Fibroblast of mammary gland (primary cell): ENCODE data around the gene RXFP2.
A peak's percentile ranks its signal among the peaks of the same experiment; 100 is the strongest.

Experiments
- DNase-seq: peaks from one replicate; pipeline ENCODE4 v3.0.0-alpha.2; 2010; ENCODE audit warnings: low read depth
- H3K4me3 ChIP-seq: 2 replicates; pipeline ENCODE4 v1.5.1; 2011; ENCODE audit warnings: low read depth, mild to moderate bottlenecking, low read length, moderate library complexity; ENCODE audit not compliant: control insufficient read depth
- TF ChIP-seq, protein P1 (sequence below): conservative IDR thresholded peaks from 2 replicates; pipeline ENCODE4 v1.5.1; 2011; ENCODE audit warnings: low read depth, low read length, inconsistent platforms; ENCODE audit not compliant: control insufficient read depth, insufficient read depth

The RXFP2 gene

DNA sequence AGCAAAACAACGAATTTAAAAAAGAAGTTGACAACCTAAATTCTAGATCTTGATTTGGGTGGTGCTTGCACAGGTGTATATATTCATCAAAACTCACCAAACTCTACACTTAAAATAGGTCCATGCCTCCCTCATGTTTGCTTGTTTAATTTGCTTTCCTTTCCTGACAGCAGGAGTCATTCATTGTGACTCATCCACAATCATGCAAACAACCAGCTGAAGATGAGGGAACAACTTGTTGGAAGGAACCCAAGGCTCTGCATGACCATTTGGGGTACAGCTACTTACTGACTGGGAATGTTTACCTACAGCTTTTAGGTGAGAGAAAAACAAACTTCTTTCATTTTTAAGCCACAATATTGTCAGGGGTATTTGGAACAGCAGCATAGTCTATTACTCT is 96.6 kb downstream of the RXFP2 start:
- TF ChIP-seq, protein P1, sequence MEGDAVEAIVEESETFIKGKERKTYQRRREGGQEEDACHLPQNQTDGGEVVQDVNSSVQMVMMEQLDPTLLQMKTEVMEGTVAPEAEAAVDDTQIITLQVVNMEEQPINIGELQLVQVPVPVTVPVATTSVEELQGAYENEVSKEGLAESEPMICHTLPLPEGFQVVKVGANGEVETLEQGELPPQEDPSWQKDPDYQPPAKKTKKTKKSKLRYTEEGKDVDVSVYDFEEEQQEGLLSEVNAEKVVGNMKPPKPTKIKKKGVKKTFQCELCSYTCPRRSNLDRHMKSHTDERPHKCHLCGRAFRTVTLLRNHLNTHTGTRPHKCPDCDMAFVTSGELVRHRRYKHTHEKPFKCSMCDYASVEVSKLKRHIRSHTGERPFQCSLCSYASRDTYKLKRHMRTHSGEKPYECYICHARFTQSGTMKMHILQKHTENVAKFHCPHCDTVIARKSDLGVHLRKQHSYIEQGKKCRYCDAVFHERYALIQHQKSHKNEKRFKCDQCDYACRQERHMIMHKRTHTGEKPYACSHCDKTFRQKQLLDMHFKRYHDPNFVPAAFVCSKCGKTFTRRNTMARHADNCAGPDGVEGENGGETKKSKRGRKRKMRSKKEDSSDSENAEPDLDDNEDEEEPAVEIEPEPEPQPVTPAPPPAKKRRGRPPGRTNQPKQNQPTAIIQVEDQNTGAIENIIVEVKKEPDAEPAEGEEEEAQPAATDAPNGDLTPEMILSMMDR, result no peak
- no peak overlapping the region for H3K4me3 ChIP-seq
- DNase-seq, result peak; percentile 87

DNA sequence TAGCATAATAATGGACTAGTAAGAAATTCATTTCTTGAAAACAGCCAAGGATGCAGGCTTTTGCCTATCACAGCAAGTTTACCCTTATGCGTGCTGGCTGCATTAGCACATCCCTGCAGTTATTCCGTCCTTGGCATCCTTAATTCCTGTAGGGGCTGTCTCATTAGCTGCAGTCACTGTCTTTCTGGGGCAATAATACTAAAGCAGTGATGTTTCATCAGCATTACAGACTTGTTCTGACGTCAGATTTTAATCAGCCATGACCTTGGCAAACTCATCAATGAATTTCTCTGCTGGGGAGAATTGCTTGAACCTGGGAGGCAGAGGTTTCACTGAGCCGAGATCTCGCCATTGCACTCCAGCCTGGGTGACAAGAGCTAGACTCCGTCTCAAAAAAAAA is 103.7 kb downstream of the RXFP2 start:
- TF ChIP-seq, protein P1, result no peak
- peak; percentile 45 for DNase-seq
- no peak overlapping the region for H3K4me3 ChIP-seq

DNA sequence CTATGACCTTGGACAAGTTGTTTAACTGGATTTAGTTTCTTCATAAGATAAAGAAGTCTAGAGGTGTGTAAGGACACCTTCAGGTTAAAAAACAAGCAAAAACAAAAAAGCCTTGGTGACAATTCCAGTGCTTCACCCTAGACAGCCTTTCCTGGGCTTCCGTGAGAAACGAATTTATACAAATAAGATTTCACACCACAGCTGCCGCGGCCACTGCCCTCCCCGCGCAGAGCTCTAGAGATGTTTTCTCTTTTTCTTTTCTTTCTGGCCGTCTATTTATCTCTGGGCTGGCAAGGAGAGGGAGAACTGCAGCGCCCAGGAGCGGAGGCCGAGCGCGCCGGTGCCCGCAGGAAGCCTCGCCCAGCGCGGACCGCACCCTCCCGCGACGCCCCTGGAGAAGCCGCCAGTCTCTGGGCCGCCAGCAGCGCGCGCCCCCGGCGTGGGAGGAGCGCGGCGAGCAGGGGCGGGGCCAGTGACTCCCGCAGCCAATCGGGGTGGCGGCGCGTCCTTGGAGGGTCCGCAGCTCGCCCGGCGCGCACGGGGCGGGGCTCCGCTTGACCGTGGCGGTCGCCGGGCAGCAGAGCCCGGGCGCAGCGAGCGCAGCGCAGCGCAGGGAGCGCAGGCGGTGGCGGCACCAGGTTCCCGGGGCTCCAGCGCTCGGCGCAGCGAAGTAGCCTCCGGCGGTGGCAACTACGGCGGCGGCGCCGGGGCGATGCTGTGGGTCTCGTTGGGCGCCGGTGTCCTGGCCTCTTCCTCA is 107.0 kb downstream of the RXFP2 start:
- peak overlapping the region; percentile 61 for H3K4me3 ChIP-seq
- peak; percentile 77 for DNase-seq
- TF ChIP-seq, protein P1, result no peak

DNA sequence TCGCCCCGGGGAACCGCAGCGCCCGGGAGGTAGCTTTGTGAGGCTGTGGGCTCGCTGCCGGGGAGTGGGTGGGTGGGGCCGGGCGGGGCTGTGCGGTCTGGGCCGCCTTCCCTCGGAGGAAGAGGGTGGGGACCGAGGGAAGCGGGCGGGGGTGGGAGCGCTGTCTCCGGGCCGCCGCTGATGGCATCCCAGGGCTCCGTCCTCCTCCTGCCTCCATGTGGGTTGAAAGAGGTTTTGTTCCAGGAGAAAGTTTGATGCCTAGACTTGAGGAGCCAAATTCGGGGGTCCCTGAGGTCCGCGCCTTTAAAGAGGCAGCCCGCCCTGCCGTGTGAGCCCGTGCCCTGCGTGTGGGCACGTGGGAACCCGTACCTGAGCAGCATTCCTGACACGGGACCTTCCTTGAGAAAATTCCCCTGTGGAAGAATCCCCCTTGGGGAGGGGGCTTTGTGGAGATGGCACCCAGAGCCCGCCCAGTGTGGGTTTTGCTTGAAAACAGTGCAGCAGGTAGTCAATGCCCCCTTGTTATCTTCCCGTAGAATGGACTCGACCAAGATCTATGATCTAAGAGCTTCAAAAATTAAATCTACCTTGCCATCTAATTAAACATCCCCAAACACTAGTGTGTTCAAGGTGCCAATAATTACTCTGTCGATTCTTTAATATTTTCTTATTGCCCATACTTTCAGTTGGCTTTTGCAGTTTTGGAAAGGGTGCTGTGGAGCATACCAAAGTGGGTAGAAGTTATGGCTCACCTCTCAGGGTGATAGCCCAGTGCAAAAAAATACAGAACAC is 107.8 kb downstream of the RXFP2 start:
- peak; percentile 8 for DNase-seq
- H3K4me3 ChIP-seq, result peak overlapping the region; percentile 53
- TF ChIP-seq, protein P1, result no peak

DNA sequence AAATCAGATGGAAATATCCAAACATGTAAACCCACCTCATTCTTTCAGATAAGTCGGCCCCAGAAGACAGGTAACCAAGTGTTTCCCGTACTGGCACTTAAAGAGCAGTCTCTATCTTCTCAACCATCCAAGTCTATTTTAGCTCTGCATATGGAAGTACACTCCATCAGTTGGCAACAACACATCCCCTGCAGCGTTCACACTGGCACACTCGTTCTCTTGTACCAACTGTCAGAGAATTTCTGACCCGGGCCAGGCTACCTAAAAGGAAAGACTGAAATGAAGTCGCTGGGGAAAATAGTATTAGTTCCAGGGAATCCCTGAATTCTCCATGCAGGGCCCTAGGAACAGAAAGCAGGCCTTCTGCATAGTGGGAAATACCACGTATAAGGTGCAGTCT is 109.3 kb downstream of the RXFP2 start:
- DNase-seq, result no peak
- TF ChIP-seq, protein P1, result no peak
- no peak overlapping the region for H3K4me3 ChIP-seq

DNA sequence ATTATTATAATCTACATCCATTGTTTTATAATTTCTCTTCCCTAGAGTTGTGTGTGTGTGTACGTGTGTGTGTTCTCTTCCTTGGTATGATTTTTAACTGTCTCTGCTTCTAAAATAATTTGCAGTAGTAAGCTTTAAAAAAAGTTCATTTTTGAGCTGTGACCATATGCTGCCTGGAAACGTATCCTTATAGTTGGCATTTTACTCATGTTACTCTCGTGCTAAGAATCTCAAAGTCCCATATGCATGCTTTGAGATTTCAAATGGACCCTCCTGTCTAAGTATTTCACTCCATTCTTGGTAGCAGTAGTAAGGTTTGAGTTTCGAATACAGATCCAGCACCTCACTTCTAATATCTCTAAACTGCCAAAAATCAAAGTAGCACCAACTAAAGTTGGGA is 109.9 kb downstream of the RXFP2 start:
- no peak overlapping the region for H3K4me3 ChIP-seq
- TF ChIP-seq, protein P1, result no peak
- DNase-seq, result no peak
